22Rv1 (cell line): Measurements from ENCODE around the gene HIRA.

ENCODE experiments used
- ZFX ChIP-seq: fragments of 450-650 bp; IDR thresholded peaks from 2 replicates; pipeline ENCODE4 v1.6.1; 2017; ENCODE audit warnings: antibody characterized with exemption, borderline replicate concordance
- TF ChIP-seq, protein P1 (sequence below): fragments of 450-650 bp; IDR thresholded peaks from 2 replicates; pipeline ENCODE4 v1.5.1; 2017; ENCODE audit warnings: mild to moderate bottlenecking

DNA sequence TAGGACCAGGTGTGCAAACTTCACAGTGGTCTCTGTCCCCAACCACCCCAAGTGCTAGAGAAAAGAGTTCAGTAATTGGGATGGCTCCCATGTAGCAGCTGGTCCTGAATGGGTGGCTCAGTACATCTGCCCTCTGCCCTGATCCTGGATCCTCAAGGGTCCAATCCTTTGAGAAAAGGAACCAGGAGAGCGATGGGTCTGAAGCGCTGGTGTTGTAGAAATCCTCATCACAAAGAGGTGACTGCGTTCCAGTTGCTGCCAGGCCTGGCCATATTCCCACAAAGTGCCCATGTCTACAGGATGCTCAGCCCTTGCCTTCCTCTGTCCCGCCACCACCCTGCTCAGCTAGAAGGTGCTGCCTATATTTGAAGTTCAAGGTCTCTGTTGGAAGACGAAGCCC lies 22.2 kb upstream of the HIRA start:
- TF ChIP-seq, protein P1, sequence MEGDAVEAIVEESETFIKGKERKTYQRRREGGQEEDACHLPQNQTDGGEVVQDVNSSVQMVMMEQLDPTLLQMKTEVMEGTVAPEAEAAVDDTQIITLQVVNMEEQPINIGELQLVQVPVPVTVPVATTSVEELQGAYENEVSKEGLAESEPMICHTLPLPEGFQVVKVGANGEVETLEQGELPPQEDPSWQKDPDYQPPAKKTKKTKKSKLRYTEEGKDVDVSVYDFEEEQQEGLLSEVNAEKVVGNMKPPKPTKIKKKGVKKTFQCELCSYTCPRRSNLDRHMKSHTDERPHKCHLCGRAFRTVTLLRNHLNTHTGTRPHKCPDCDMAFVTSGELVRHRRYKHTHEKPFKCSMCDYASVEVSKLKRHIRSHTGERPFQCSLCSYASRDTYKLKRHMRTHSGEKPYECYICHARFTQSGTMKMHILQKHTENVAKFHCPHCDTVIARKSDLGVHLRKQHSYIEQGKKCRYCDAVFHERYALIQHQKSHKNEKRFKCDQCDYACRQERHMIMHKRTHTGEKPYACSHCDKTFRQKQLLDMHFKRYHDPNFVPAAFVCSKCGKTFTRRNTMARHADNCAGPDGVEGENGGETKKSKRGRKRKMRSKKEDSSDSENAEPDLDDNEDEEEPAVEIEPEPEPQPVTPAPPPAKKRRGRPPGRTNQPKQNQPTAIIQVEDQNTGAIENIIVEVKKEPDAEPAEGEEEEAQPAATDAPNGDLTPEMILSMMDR = no peak
- no peak for TF ChIP-seq ZFX
